D721Med (cell line): ENCODE data around the gene SYTL3.
"Not testable (repeated sequence)": the region's sequence is repeated elsewhere in the genome, so short reads cannot be mapped to it uniquely, and the experiment has no call there.

Source experiments
- DNase-seq: peaks from one replicate; pipeline ENCODE4 v3.0.0; 2011; ENCODE audit warnings: low spot score; ENCODE audit not compliant: insufficient read length
- FAIRE-seq: peaks from 2 replicates; lab custom pipeline; 2011; peaks lifted over from hg19 to GRCh38; lab: Jason Lieb, UNC
- TF ChIP-seq, protein P1 (sequence below): IDR thresholded peaks from 2 replicates; pipeline ENCODE4 v1.5.1; 2012; ENCODE audit warnings: mild to moderate bottlenecking, control low read depth; ENCODE audit not compliant: insufficient read depth; ENCODE audit errors: missing control alignments

The SYTL3 gene

DNA sequence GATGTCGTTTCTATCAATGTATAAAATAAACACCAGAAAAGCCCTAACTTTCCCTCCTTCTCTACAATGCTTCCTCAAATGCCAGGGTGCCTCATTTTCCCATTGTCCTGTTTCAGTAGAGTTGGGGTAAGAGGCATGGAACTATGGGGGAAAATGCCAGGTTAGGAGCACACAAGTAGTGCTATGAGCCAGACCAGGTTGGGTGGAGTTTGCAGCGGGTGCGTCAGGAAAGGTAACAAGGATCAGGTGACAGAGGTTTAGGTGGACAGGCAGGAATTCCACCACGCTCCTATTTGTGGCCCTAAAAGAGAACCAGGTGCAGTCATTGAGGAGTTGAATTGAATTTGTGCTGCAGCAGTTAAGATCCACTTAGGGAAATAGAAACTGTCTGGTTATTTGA lies 36.5 kb downstream of the SYTL3 start:
- DNase-seq (no peak), FAIRE-seq (no peak)

DNA sequence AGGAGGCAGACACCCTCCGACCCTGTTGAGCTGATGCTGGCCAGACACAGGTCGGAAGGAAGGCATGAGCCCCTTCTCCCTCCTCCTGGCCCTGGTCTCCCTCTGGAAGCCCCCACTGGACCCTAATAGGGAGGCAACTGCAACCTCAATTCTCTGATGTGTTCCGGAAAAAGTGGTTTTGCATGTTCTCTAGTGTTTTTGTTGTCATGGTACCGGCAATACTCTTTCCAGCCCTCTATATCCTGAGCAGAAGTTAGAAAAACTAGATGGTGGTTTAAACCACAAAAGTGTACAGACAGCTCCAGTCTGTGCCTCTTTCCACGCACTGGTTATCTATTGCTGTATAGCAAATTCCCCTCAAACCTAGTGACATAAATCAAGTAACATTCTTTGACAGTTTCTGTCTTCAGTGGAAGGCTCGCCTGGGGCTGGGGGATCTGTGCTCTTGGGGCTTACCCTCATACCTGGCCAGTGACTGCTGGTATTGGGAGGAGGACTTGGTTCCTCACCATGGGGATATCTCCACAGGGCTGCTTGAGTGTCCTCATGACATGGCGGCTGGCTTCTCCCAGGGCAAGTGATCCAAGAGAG lies 37.0 kb downstream of the SYTL3 start:
- no peak for FAIRE-seq
- TF ChIP-seq, protein P1, sequence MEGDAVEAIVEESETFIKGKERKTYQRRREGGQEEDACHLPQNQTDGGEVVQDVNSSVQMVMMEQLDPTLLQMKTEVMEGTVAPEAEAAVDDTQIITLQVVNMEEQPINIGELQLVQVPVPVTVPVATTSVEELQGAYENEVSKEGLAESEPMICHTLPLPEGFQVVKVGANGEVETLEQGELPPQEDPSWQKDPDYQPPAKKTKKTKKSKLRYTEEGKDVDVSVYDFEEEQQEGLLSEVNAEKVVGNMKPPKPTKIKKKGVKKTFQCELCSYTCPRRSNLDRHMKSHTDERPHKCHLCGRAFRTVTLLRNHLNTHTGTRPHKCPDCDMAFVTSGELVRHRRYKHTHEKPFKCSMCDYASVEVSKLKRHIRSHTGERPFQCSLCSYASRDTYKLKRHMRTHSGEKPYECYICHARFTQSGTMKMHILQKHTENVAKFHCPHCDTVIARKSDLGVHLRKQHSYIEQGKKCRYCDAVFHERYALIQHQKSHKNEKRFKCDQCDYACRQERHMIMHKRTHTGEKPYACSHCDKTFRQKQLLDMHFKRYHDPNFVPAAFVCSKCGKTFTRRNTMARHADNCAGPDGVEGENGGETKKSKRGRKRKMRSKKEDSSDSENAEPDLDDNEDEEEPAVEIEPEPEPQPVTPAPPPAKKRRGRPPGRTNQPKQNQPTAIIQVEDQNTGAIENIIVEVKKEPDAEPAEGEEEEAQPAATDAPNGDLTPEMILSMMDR: no peak
- no peak for DNase-seq

More for the DNA sequence above, 36.5 kb downstream of the SYTL3 start:
- TF ChIP-seq, protein P1: no peak

- FAIRE-seq: no peak
- no peak for DNase-seq
- TF ChIP-seq, protein P1: no peak
Measured at GRCh38 chr6:158687506-158687905, 37.7 kb downstream of the SYTL3 start.

GRCh38 chr6:158688860-158689259 lies 39.0 kb downstream of the SYTL3 start:
- DNase-seq (no peak), FAIRE-seq (no peak)
- TF ChIP-seq, protein P1: no peak

- no peak for FAIRE-seq
- no peak for DNase-seq
- TF ChIP-seq, protein P1: no peak
Measured at GRCh38 chr6:158694913-158695312, 45.1 kb downstream of the SYTL3 start.

DNA sequence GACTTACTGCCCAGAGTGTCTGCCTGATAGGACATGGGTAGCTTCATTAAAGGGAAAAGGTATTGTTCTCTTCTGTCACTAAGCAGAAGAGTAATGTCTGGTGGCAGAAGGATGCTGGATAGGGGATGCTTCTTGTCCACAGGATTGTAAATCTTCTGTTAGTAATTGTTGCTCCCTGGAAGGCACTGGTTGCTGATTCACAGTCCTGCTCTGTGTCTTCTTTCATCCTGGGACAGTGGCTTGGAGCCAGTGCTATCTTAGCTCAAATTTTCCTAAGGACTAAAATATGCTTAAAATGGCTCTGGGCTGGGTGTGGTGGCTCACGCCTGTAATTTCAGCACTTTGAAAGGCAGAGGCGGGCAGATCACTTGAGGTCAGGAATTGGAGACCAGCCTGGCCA lies 48.0 kb downstream of the SYTL3 start:
- TF ChIP-seq, protein P1: no peak
- FAIRE-seq (no peak), DNase-seq (no peak)

GRCh38 chr6:158698931-158699330 lies 49.1 kb downstream of the SYTL3 start:
- TF ChIP-seq, protein P1: no peak
- no peak for DNase-seq
- no peak for FAIRE-seq

DNA sequence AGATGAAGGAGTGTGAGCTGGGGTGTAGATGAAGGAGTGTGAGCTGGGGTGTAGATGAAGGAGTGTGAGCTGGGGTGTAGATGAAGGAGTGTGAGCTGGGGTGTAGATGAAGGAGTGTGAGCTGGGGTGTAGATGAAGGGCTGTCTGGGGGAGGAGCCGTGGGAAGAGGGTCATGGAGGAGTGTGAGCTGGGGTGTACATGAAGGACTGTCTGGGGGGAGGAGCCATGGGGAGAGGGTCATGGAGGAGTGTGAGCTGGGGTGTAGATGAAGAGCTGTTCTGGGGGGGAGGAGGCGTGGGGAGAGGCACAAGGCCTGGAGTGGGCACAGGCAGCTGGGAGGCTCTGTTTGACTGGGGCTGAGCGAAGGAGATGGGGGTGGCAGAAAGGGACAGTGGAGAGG lies 51.4 kb downstream of the SYTL3 start:
- not testable (repeated sequence) for DNase-seq, FAIRE-seq
